ENCODE measurements around the gene PRKN. TPM values are rescaled to one million over a fixed set of nuclear protein-coding genes. Genes with fewer than 3 reads are reported as not detected.

PRKN gene
- total RNA-seq, 1 donor from 2014 or later = not detected

DNA sequence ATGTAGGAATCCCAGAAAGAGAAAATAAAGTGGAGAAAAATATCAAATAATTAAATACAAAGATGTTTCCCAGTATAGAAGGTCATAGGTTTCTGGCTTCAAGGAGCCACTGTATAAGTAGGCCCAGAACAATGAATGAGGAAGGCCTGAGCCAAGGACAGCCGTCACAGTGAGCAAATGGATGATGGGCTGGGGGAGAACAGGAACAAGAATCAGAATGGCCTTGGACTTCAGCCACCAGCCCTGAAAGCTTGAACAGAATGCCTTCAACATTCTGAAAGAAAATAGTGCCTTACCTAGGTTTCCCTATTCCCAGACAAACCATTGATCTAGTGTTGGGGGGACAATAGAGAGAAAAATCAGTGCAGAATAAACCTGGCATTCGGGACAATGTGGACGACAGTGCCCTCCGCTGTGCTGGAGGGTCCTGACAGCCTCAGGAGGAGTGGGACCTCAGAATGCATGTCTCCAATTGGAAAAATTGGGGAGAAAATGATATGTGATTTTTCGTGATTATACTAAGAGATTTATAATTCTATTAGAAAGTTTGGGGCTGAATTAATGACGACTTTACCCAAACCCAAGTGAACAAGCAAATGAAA is 1119.8 kb downstream of the PRKN start:
- Mint-ChIP-seq H3K4me1 (ENCODE audit: low read depth) (no peaks in the 10 kb centered on the region), H3K36me3 (ENCODE audit: low read depth) (no peaks in the 10 kb centered on the region), H3K4me3 (ENCODE audit: low read depth) (no peak overlapping the region), H3K27ac (no peak overlapping the region), H3K27me3 (ENCODE audit: low read depth) (no peaks in the 10 kb centered on the region), H3K9me3 (no peaks in the 10 kb centered on the region)
- intact Hi-C loops (cut with micrococcal nuclease) = no loop called here
- no peak for DNase-seq (ENCODE audit: low spot score)

- no peak for DNase-seq (ENCODE audit: low spot score)
- H3K27ac Mint-ChIP-seq = no peak overlapping the region
- no peaks in the 10 kb centered on the region for H3K9me3 Mint-ChIP-seq
- intact Hi-C loops (cut with micrococcal nuclease) = no loop called here
- no peaks in the 10 kb centered on the region for H3K36me3 Mint-ChIP-seq (ENCODE audit: low read depth)
- no peak overlapping the region for H3K4me3 Mint-ChIP-seq (ENCODE audit: low read depth)
- no peaks in the 10 kb centered on the region for H3K4me1 Mint-ChIP-seq (ENCODE audit: low read depth)
- no peaks in the 10 kb centered on the region for H3K27me3 Mint-ChIP-seq (ENCODE audit: low read depth)
Measured at GRCh38 chr6:161602359-161602758, 1125.2 kb downstream of the PRKN start.

DNA sequence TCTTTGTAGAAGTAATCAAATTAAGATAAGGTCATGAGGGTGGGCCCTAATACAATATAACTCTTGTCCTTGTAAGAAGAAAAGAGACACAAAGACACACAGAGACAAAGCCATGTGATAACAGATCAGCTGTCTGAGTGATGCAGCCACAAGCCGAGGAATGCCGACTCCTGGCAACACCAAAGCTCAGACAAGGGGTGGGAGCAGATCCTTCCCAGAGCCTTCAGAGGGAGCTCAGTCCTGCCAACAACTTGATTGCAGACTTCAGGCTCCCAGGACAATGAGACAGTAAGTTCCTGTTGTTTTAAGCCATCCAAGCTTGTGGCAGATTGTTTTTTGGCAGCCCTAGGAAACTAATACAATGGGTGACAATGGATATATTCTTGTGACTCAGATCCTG is 1128.7 kb downstream of the PRKN start:
- Mint-ChIP-seq H3K27me3 (ENCODE audit: low read depth) (no peaks in the 10 kb centered on the region), H3K27ac (no peak overlapping the region), H3K9me3 (no peaks in the 10 kb centered on the region)

DNA sequence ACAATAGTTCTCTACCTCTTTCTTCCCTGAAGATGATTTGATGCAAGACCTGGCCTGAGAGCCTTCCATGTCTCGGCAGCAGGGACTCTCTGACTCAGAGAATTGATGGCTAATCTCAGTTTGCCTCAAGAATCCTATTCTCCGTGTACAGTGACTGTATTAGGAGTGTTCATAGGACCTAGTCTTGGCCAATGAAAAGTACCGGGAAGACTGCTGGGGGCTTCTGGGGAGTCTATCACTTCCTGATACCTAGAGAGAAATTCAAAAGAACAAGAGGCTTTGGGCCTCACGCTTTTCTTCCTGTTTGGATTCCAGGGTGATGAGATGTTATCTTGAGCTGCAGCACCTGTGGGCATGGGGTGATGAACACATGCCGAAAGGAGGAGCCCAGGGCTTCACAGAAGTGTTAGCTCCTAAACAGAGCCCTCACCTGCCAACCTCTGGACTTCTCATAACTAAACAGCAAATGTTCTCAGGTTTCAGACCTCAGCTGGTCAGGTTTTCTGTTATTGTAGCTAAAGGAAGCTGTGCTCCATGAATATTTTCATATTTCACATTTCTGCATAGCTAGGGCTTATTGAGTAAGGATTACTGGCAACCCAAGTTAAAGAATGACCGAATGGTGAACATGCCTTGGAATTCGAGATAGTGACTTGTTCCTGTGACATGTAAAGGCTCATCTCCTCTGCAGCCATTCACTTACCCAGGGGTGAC is 1130.6 kb downstream of the PRKN start:
- Mint-ChIP-seq H3K9me3 (no peaks in the 10 kb centered on the region), H3K27me3 (ENCODE audit: low read depth) (no peaks in the 10 kb centered on the region), H3K4me1 (ENCODE audit: low read depth) (no peaks in the 10 kb centered on the region), H3K27ac (no peak overlapping the region), H3K36me3 (ENCODE audit: low read depth) (no peaks in the 10 kb centered on the region), H3K4me3 (ENCODE audit: low read depth) (no peak overlapping the region)
- no peak for DNase-seq (ENCODE audit: low spot score)
- intact Hi-C loops (cut with micrococcal nuclease) = no loop called here

More for the DNA sequence above, 1128.7 kb downstream of the PRKN start:
- DNase-seq (ENCODE audit: low spot score) = no peak
- Mint-ChIP-seq H3K4me3 (ENCODE audit: low read depth) (no peak overlapping the region), H3K4me1 (ENCODE audit: low read depth) (no peaks in the 10 kb centered on the region), H3K36me3 (ENCODE audit: low read depth) (no peaks in the 10 kb centered on the region)
- intact Hi-C loops (cut with micrococcal nuclease) = no loop called here

DNA sequence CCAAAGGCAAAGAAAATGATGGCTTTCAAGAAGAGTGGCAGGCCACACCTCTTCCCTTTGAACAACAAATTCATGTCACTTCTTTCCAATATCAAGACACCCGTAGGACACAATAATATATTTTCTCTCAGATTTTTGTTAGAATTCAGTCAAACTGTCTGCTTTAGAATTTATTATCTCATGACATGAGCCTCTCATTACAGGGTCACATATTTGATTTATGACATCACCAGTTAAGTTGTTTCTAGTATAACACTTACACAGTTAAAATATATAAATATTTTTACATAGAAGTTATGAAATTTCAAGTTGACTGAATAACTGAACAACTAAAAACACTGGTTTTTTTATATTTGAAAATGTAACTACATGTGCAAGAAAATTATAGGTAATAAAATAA is 1133.2 kb downstream of the PRKN start:
- Mint-ChIP-seq H3K4me3 (ENCODE audit: low read depth) (no peak overlapping the region), H3K9me3 (no peaks in the 10 kb centered on the region), H3K27ac (no peak overlapping the region), H3K4me1 (ENCODE audit: low read depth) (no peaks in the 10 kb centered on the region), H3K27me3 (ENCODE audit: low read depth) (no peaks in the 10 kb centered on the region), H3K36me3 (ENCODE audit: low read depth) (no peaks in the 10 kb centered on the region)
- DNase-seq (ENCODE audit: low spot score) = no peak
- intact Hi-C loops (cut with micrococcal nuclease) = no loop called here

DNA sequence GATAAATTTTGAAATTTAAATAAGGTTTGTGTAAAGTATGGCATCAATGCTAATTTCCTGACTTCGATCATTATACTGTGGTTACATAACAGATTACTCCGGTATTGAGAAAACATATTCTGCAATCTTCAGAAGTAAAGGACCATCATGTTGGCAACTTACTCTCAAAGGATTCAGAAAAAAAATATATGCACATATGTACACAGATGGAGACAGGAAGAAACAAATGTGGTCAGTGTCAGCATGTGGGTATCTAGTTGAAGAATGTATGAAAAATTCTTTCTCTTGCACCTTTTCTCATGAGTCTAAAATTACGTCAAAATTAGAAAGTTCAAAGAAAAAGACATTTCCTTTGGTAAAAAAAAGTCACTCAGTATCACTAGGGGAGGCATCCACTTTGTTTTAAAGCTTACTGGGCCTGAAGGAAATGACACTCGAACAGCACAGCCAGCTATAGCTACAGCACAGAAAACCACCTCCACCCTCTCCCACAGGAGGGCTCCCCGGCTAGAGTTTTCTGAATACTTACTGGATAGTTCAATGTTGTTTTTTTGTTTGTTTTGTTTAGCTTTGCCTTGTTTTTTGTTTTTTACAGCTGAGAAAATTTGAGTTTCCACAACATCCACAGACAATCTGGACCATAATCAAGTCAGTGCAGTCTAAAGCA is 1136.5 kb downstream of the PRKN start:
- no peaks in the 10 kb centered on the region for H3K27me3 Mint-ChIP-seq (ENCODE audit: low read depth)
- no peak for DNase-seq (ENCODE audit: low spot score)
- no peaks in the 10 kb centered on the region for H3K4me1 Mint-ChIP-seq (ENCODE audit: low read depth)
- no peak overlapping the region for H3K27ac Mint-ChIP-seq
- no peaks in the 10 kb centered on the region for H3K36me3 Mint-ChIP-seq (ENCODE audit: low read depth)
- H3K9me3 Mint-ChIP-seq = no peaks in the 10 kb centered on the region
- intact Hi-C loops (cut with micrococcal nuclease) = no loop called here
- no peak overlapping the region for H3K4me3 Mint-ChIP-seq (ENCODE audit: low read depth)

- H3K4me3 Mint-ChIP-seq (ENCODE audit: low read depth) = no peak overlapping the region
- no peak overlapping the region for H3K27ac Mint-ChIP-seq
- no peak for DNase-seq (ENCODE audit: low spot score)
- H3K4me1 Mint-ChIP-seq (ENCODE audit: low read depth) = no peaks in the 10 kb centered on the region
- no peaks in the 10 kb centered on the region for H3K9me3 Mint-ChIP-seq
- no peaks in the 10 kb centered on the region for H3K36me3 Mint-ChIP-seq (ENCODE audit: low read depth)
- intact Hi-C loops (cut with micrococcal nuclease) = no loop called here
- no peaks in the 10 kb centered on the region for H3K27me3 Mint-ChIP-seq (ENCODE audit: low read depth)
Measured at GRCh38 chr6:161586887-161587286, 1140.7 kb downstream of the PRKN start.

- no peaks in the 10 kb centered on the region for H3K27me3 Mint-ChIP-seq (ENCODE audit: low read depth)
- H3K9me3 Mint-ChIP-seq = no peaks in the 10 kb centered on the region
- no peak overlapping the region for H3K4me3 Mint-ChIP-seq (ENCODE audit: low read depth)
- no peak for DNase-seq (ENCODE audit: low spot score)
- H3K36me3 Mint-ChIP-seq (ENCODE audit: low read depth) = no peaks in the 10 kb centered on the region
- intact Hi-C loops (cut with micrococcal nuclease) = no loop called here
- H3K4me1 Mint-ChIP-seq (ENCODE audit: low read depth) = no peaks in the 10 kb centered on the region
- H3K27ac Mint-ChIP-seq = no peak overlapping the region
Measured at GRCh38 chr6:161584621-161585340, 1142.8 kb downstream of the PRKN start.

GRCh38 chr6:161584051-161584450 is 1143.5 kb downstream of the PRKN start:
- no peak for DNase-seq (ENCODE audit: low spot score)
- Mint-ChIP-seq H3K27me3 (ENCODE audit: low read depth) (no peaks in the 10 kb centered on the region), H3K4me1 (ENCODE audit: low read depth) (no peaks in the 10 kb centered on the region), H3K36me3 (ENCODE audit: low read depth) (no peaks in the 10 kb centered on the region), H3K9me3 (no peaks in the 10 kb centered on the region), H3K4me3 (ENCODE audit: low read depth) (no peak overlapping the region), H3K27ac (no peak overlapping the region)
- intact Hi-C loops (cut with micrococcal nuclease) = no loop called here

GRCh38 chr6:161583584-161583983 is 1144.0 kb downstream of the PRKN start:
- no peak overlapping the region for H3K4me3 Mint-ChIP-seq (ENCODE audit: low read depth)
- no peak for DNase-seq (ENCODE audit: low spot score)
- H3K27ac Mint-ChIP-seq = no peak overlapping the region
- no peaks in the 10 kb centered on the region for H3K36me3 Mint-ChIP-seq (ENCODE audit: low read depth)
- no peaks in the 10 kb centered on the region for H3K27me3 Mint-ChIP-seq (ENCODE audit: low read depth)
- intact Hi-C loops (cut with micrococcal nuclease) = no loop called here
- no peaks in the 10 kb centered on the region for H3K4me1 Mint-ChIP-seq (ENCODE audit: low read depth)
- no peaks in the 10 kb centered on the region for H3K9me3 Mint-ChIP-seq

DNA sequence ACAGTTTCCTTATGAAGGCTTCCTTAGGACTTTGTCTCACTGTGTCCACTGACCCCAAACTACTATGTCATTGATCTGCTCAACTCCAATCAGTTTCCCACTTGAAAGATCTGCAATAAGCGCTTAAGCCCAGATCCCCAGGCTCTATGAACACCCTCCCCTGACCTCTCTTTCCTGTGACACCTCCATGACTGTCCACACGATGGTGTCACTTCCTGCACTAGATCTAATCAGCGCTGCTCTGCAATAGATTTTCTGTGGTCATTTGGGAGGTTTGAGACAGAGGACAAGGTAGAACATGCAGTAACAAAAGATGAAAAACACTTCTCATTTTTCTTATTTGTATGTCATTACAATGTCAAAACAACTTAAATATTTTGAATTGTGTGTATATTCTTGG is 1149.1 kb downstream of the PRKN start:
- Mint-ChIP-seq H3K27me3 (ENCODE audit: low read depth) (no peaks in the 10 kb centered on the region), H3K9me3 (no peaks in the 10 kb centered on the region), H3K27ac (no peak overlapping the region), H3K4me3 (ENCODE audit: low read depth) (no peak overlapping the region), H3K36me3 (ENCODE audit: low read depth) (no peaks in the 10 kb centered on the region), H3K4me1 (ENCODE audit: low read depth) (peaks cover 2% of the 10 kb centered on the region)
- DNase-seq (ENCODE audit: low spot score) = no peak
- intact Hi-C loops (cut with micrococcal nuclease) = no loop called here

GRCh38 chr6:161575523-161576254 is 1151.9 kb downstream of the PRKN start:
- intact Hi-C loops (cut with micrococcal nuclease) = no loop called here
- Mint-ChIP-seq H3K27me3 (ENCODE audit: low read depth) (no peaks in the 10 kb centered on the region), H3K27ac (no peak overlapping the region), H3K36me3 (ENCODE audit: low read depth) (no peaks in the 10 kb centered on the region), H3K4me3 (ENCODE audit: low read depth) (no peak overlapping the region), H3K4me1 (ENCODE audit: low read depth) (peaks cover 2% of the 10 kb centered on the region), H3K9me3 (no peaks in the 10 kb centered on the region)
- no peak for DNase-seq (ENCODE audit: low spot score)
